LNCAP (cell line): ENCODE results near the gene NTM.

ENCODE experiments used
- CTCF ChIP-seq: fragments of 450-650 bp; IDR thresholded peaks from 2 replicates; pipeline ENCODE4 v1.5.1; 2017; ENCODE audit warnings: mild to moderate bottlenecking

The NTM gene

GRCh38 chr11:131449036-131450019 lies 78.9 kb downstream of the NTM start:
- no peak for TF ChIP-seq CTCF

- no peak for TF ChIP-seq CTCF
Measured at GRCh38 chr11:131454490-131454889, 84.1 kb downstream of the NTM start.

- TF ChIP-seq CTCF: no peak
Measured at GRCh38 chr11:131454989-131455388, 84.6 kb downstream of the NTM start.

- no peak for TF ChIP-seq CTCF
Measured at GRCh38 chr11:131455843-131456704, 85.7 kb downstream of the NTM start.

- TF ChIP-seq CTCF: no peak
Measured at GRCh38 chr11:131457163-131457562, 86.7 kb downstream of the NTM start.

- no peak for TF ChIP-seq CTCF
Measured at GRCh38 chr11:131458421-131458820, 88.0 kb downstream of the NTM start.

GRCh38 chr11:131460931-131461330 lies 90.5 kb downstream of the NTM start:
- TF ChIP-seq CTCF: no peak
